IMR-90 (cell line): ENCODE measurements around the gene ZFP92. TPM values are rescaled to one million over a fixed set of nuclear protein-coding genes. Genes with fewer than 3 reads are reported as not detected.

Experiments used
- ATAC-seq: fragments of 200-7000 bp; cut with Tn5 transposase; 2 replicates; pipeline ENCODE4 v1.9.1; 2020; ENCODE audit warnings: low read depth, mild to moderate bottlenecking, moderate library complexity
- BruUV-seq: library from RNA; stranded (reverse); fragments of 400-500 nt; replicated peaks from 2 replicates; lab custom pipeline; 2021; lab: Mats Ljungman, UMichigan
- CTCF ChIA-PET: fragments of 300-600 bp; formaldehyde crosslinking; extraction: SDS; loops from one replicate; lab custom pipeline; 2021; ENCODE audit warnings: antibody characterized with exemption; lab: Yijun Ruan, JAX
- POLR2A ChIA-PET: fragments of 300-600 bp; sonication (Branson Sonifier 250); formaldehyde crosslinking; loops from one replicate; lab custom pipeline; 2022; ENCODE audit warnings: antibody characterized with exemption; ENCODE audit not compliant: unreplicated experiment; lab: Charles Lee
- DNase-seq: peaks from one replicate; pipeline ENCODE4 v3.0.0; 2013
- H2AFZ ChIP-seq: replicated peaks from 2 replicates; pipeline ENCODE3; 2013; ENCODE audit warnings: low read length, mild to moderate bottlenecking; ENCODE audit not compliant: poor library complexity
- H2AK5ac ChIP-seq: 2 replicates; pipeline ENCODE4 v1.6.1; 2013; ENCODE audit warnings: low read depth, low read length, inconsistent platforms
- H2AK9ac ChIP-seq: replicated peaks from 2 replicates; pipeline ENCODE3; 2013; ENCODE audit warnings: mild to moderate bottlenecking, low read depth, low read length, moderate library complexity; ENCODE audit not compliant: poor library complexity
- H2BK120ac ChIP-seq: 2 replicates; pipeline ENCODE4 v1.6.1; 2013; ENCODE audit warnings: low read depth, low read length, inconsistent platforms
- H2BK15ac ChIP-seq: 3 replicates; pipeline ENCODE4 v1.6.1; 2013; ENCODE audit warnings: low read depth, low read length, inconsistent platforms
- H2BK20ac ChIP-seq: 2 replicates; pipeline ENCODE4 v1.6.1; 2013; ENCODE audit warnings: low read depth, mild to moderate bottlenecking, inconsistent platforms, low read length, moderate library complexity
- H2BK5ac ChIP-seq: 2 replicates; pipeline ENCODE4 v1.6.1; 2013; ENCODE audit warnings: mild to moderate bottlenecking, low read depth, low read length, inconsistent platforms; ENCODE audit not compliant: poor library complexity, severe bottlenecking
- H3K14ac ChIP-seq: replicated peaks from 2 replicates; pipeline ENCODE4 v1.6.1; 2013; ENCODE audit warnings: low read depth, low read length, inconsistent platforms
- H3K18ac ChIP-seq: 2 replicates; pipeline ENCODE4 v1.6.1; 2013; ENCODE audit warnings: low read depth, low read length, control low read depth
- H3K23ac ChIP-seq: 2 replicates; pipeline ENCODE4 v1.6.1; 2013; ENCODE audit warnings: low read depth, low read length, inconsistent platforms
- H3K27ac ChIP-seq: 2 replicates; pipeline ENCODE4 v1.5.1; 2013; ENCODE audit warnings: mild to moderate bottlenecking, control low read depth, low read length; ENCODE audit not compliant: insufficient read depth
- H3K27me3 ChIP-seq: 2 replicates; pipeline ENCODE4 v1.6.1; 2013; ENCODE audit warnings: low read length; ENCODE audit not compliant: control insufficient read depth, insufficient read depth
- H3K36me3 ChIP-seq: 2 replicates; pipeline ENCODE4 v1.6.1; 2013; ENCODE audit warnings: low read length, mixed read lengths; ENCODE audit not compliant: control insufficient read depth, insufficient read depth
- H3K4ac ChIP-seq: 2 replicates; pipeline ENCODE4 v1.6.1; 2013; ENCODE audit warnings: low read depth, low read length, inconsistent platforms
- H3K4me1 ChIP-seq: 2 replicates; pipeline ENCODE4 v1.6.1; 2013; ENCODE audit warnings: low read length, mixed read lengths; ENCODE audit not compliant: control insufficient read depth, insufficient read depth
- H3K4me2 ChIP-seq: 2 replicates; pipeline ENCODE4 v1.6.1; 2013; ENCODE audit warnings: low read depth, mild to moderate bottlenecking, control low read depth, low read length, moderate library complexity
- H3K4me3 ChIP-seq: 2 replicates; pipeline ENCODE4 v1.5.1; 2013; ENCODE audit warnings: low read depth, mild to moderate bottlenecking, control low read depth, low read length, moderate library complexity; ENCODE audit not compliant: insufficient read depth
- H3K56ac ChIP-seq: 2 replicates; pipeline ENCODE4 v1.6.1; 2013; ENCODE audit warnings: low read length, inconsistent platforms; ENCODE audit not compliant: insufficient read depth; ENCODE audit errors: extremely low read depth
- H3K79me1 ChIP-seq, 2 experiments: 2 replicates each; pipeline ENCODE4 v1.6.1; 2013; ENCODE audit warnings: low read length in 2 of 2, inconsistent platforms in 1 of 2, low read depth in 1 of 2
- H3K9ac ChIP-seq: 2 replicates; pipeline ENCODE4 v1.6.1; 2013; ENCODE audit warnings: low read depth, low read length, control low read depth
- H3K9me1 ChIP-seq: 2 replicates; pipeline ENCODE4 v1.6.1; 2013; ENCODE audit warnings: low read length, inconsistent platforms; ENCODE audit not compliant: insufficient read depth
- H3K9me3 ChIP-seq: 2 replicates; pipeline ENCODE4 v1.6.1; 2013; ENCODE audit warnings: low read length; ENCODE audit not compliant: control insufficient read depth, insufficient read depth
- H4K20me1 ChIP-seq: 2 replicates; pipeline ENCODE4 v1.6.1; 2013; ENCODE audit warnings: low read length, inconsistent platforms; ENCODE audit not compliant: insufficient read depth
- H4K5ac ChIP-seq: 2 replicates; pipeline ENCODE4 v1.6.1; 2013; ENCODE audit warnings: mild to moderate bottlenecking, low read depth, low read length, control low read depth
- H4K8ac ChIP-seq, 2 experiments: 2 replicates each; pipeline ENCODE4 v1.6.1; 2013; ENCODE audit warnings: low read depth in 2 of 2, low read length in 2 of 2, control low read depth in 1 of 2, inconsistent platforms in 1 of 2
- H4K91ac ChIP-seq: 2 replicates; pipeline ENCODE4 v1.6.1; 2013; ENCODE audit warnings: low read depth, low read length, inconsistent platforms; ENCODE audit not compliant: insufficient read depth
- MAFK ChIP-seq: IDR thresholded peaks from 2 replicates; pipeline ENCODE4 v1.6.1; 2012; ENCODE audit warnings: low read depth, low read length, improper control_type of control experiment
- NFE2L2 ChIP-seq: fragments of 150-350 bp; IDR thresholded peaks from 2 replicates; pipeline ENCODE4 v1.6.1; 2016; ENCODE audit warnings: low read depth, mild to moderate bottlenecking, low read length
- WGBS, 2 experiments: methylation state at CpG; one replicate each; pipeline versions ENCODE4 v1.1.5 to v1.1.7; 2013; ENCODE audit warnings: missing lambda C conversion rate in 2 of 2; ENCODE audit not compliant: insufficient read length in 1 of 2; ENCODE audit errors: extremely low coverage in 2 of 2; 5-methylcytosine and 5-hydroxymethylcytosine counted together
- dilution Hi-C: fragments of 300-500 bp; cut with HindIII; formaldehyde crosslinking; loops from one replicate; pipeline ENCODE4 v1.14.3; 2018; ENCODE audit warnings: low sequenced_read_pairs; ENCODE audit not compliant: unreplicated experiment
- in situ Hi-C: fragments of 300-500 bp; cut with MboI; formaldehyde crosslinking; loops from 3 replicates; pipeline ENCODE4 v1.14.3; 2019; ENCODE audit warnings: low sequenced_read_pairs, inconsistent platforms, mixed read lengths
- intact Hi-C: fragments of 100-400 bp; cut with micrococcal nuclease; formaldehyde crosslinking; loops from 2 replicates; pipeline ENCODE4 v1.10.0; 2022
- polyA plus RNA-seq, 3 experiments: library from polyadenylated mRNA; depleted of rRNA; stranded (reverse); fragments of >200 nt; gene quantifications; 2 replicates each; pipeline ENCODE4 v1.2.3, GENCODE V29; 2012; ENCODE audit warnings: low replicate concordance in 1 of 3
- total RNA-seq: library from RNA; depleted of rRNA; stranded (reverse); fragments of >200 nt; gene quantifications from 2 replicates; pipeline ENCODE4 v1.2.3, GENCODE V29; 2012

Gene ZFP92
- total and polyA plus RNA-seq, 2 of the 4 experiments (the other 2 are of a cell fraction), result under 0.01 to 0.03 TPM

GRCh38 chrX:153446636-153446936 lies 35.3 kb downstream of the ZFP92 start:
- no peaks in the 10 kb centered on the region for H3K4me1 ChIP-seq
- H4K20me1 ChIP-seq, result no peaks in the 10 kb centered on the region; the same call in 1 of the 2 replicates
- no peaks in the 10 kb centered on the region for H3K9me1 ChIP-seq
- BruUV-seq, result no TSS peak
- H2AK9ac ChIP-seq, result no peak overlapping the region
- no peak overlapping the region for H4K8ac ChIP-seq
- ATAC-seq (no peak), DNase-seq (no peak)
- no peak overlapping the region for H3K18ac ChIP-seq
- H3K4me3 ChIP-seq, result no peak overlapping the region
- H3K9ac ChIP-seq, result no peak overlapping the region
- H2AK5ac ChIP-seq, result no peak overlapping the region
- H3K9me3 ChIP-seq, result peaks cover 3% of the 10 kb centered on the region; the same call in 1 of the 2 replicates
- POLR2A ChIA-PET, result no interaction called here
- WGBS, 2 experiments, result 67% methylated on average over 3 of the region's 10 CpGs; no CpG with 5 or more reads in 1 of the 2 experiments
- no peak overlapping the region for H3K27ac ChIP-seq
- no peak overlapping the region for H3K56ac ChIP-seq
- H4K5ac ChIP-seq, result no peak overlapping the region
- no peak overlapping the region for H2BK20ac ChIP-seq
- no peak overlapping the region for H2BK15ac ChIP-seq
- no peak overlapping the region for H4K91ac ChIP-seq
- no peak overlapping the region for H3K4me2 ChIP-seq
- dilution Hi-C loops, result no loop called here
- H3K23ac ChIP-seq, result no peak overlapping the region
- H3K14ac ChIP-seq, result no peak overlapping the region
- in situ Hi-C loops, result no loop called here
- H3K27me3 ChIP-seq, result peaks cover 2% of the 10 kb centered on the region; the same call in 1 of the 2 replicates
- no peak overlapping the region for H2AFZ ChIP-seq
- H2BK5ac ChIP-seq, result no peak overlapping the region
- intact Hi-C loops, result no loop called here
- no peak overlapping the region for H3K4ac ChIP-seq
- no peak overlapping the region for H2BK120ac ChIP-seq
- TF ChIP-seq NFE2L2 (no peak), MAFK (no peak)
- CTCF ChIA-PET, result no interaction called here
- no peaks in the 10 kb centered on the region for H3K79me1 ChIP-seq
- H3K36me3 ChIP-seq, result no peaks in the 10 kb centered on the region
